K562 (cell line): ENCODE measurements around the gene JMJD1C. TPM values are rescaled to one million over a fixed set of nuclear protein-coding genes. Genes with fewer than 3 reads are reported as not detected.

ENCODE experiments used
- ATAC-seq: fragments of 200-7000 bp; cut with Tn5 transposase; 3 replicates; pipeline ENCODE4 v1.9.1; 2020; ENCODE audit warnings: moderate library complexity
- BruUV-seq: library from RNA; stranded (reverse); fragments of 400-500 nt; replicated peaks from 2 replicates; lab custom pipeline; 2021; lab: Mats Ljungman, UMichigan
- CTCF ChIA-PET: fragments of 300-600 bp; formaldehyde crosslinking; extraction: SDS; loops from one replicate; lab custom pipeline; 2021; ENCODE audit warnings: low intra/inter-chr PET ratio; lab: Yijun Ruan, JAX
- POLR2A ChIA-PET: fragments of 300-600, 350-650 bp; sonication (Branson Sonifier 250); formaldehyde crosslinking; extraction: SDS; loops from one replicate; lab custom pipeline; 2021; ENCODE audit warnings: antibody characterized with exemption, inconsistent platforms; lab: Yijun Ruan, JAX
- DNase-seq, 4 experiments: peaks; one replicate each; pipeline versions ENCODE4 v3.0.0 to v3.0.0-alpha.2; 2011 to 2018; ENCODE audit warnings: low spot score in 3 of 4, mixed read lengths in 3 of 4; ENCODE audit errors: extremely low read depth in 1 of 4
- FAIRE-seq: peaks from 2 replicates; lab custom pipeline; 2011; peaks lifted over from hg19 to GRCh38; lab: Jason Lieb, UNC
- H2AFZ ChIP-seq: 2 replicates; pipeline ENCODE4 v1.6.0; 2011; ENCODE audit warnings: low read depth, low read length, control low read depth, inconsistent platforms
- H3K27ac ChIP-seq: fragments of 200-600 bp; 3 replicates; pipeline ENCODE4 v1.8.0; 2011; ENCODE audit warnings: low read depth, mild to moderate bottlenecking, control low read depth, inconsistent platforms, low read length, moderate library complexity, mixed read lengths; ENCODE audit errors: extremely low read depth
- H3K27me3 ChIP-seq, 2 experiments: fragments of 300-600 bp in 1 of 2; 2 replicates in 1 of 2; 3 replicates in 1 of 2; pipeline versions ENCODE4 v1.6.0 to v1.8.0; 2011; ENCODE audit warnings: inconsistent platforms in 2 of 2, low read length in 2 of 2, mild to moderate bottlenecking in 1 of 2, mixed read lengths in 1 of 2, moderate library complexity in 1 of 2; ENCODE audit not compliant: control insufficient read depth in 2 of 2, insufficient read depth in 2 of 2
- H3K36me3 ChIP-seq: fragments of 300-600 bp; 3 replicates; pipeline ENCODE4 v1.8.0; 2011; ENCODE audit warnings: mild to moderate bottlenecking, low read length, inconsistent platforms; ENCODE audit not compliant: control insufficient read depth, insufficient read depth
- H3K4me1 ChIP-seq, 2 experiments: fragments of 200-600 bp in 1 of 2; replicated peaks in 1 of 2; 2 replicates in 1 of 2; 3 replicates in 1 of 2; pipeline versions ENCODE4 v1.5.1 to v1.8.0; 2011; ENCODE audit warnings: inconsistent platforms in 2 of 2, low read length in 2 of 2, mild to moderate bottlenecking in 1 of 2, mixed read lengths in 1 of 2, moderate library complexity in 1 of 2; ENCODE audit not compliant: control insufficient read depth in 2 of 2, insufficient read depth in 2 of 2
- H3K4me2 ChIP-seq: 2 replicates; pipeline ENCODE4 v1.6.1; 2011; ENCODE audit warnings: low read length, control low read depth, inconsistent platforms, mixed read lengths; ENCODE audit not compliant: insufficient read depth
- H3K4me3 ChIP-seq: fragments of 200-600 bp; sonication (generic), shearing (Covaris generic); 2 replicates; pipeline ENCODE4 v1.5.1; 2016; ENCODE audit warnings: control low read depth, inconsistent platforms
- H3K79me2 ChIP-seq: fragments of 200-600 bp; 3 replicates; pipeline ENCODE4 v1.8.0; 2011; ENCODE audit warnings: low read length, inconsistent platforms; ENCODE audit not compliant: control insufficient read depth, insufficient read depth
- H3K9ac ChIP-seq, 2 experiments: 2 replicates each; pipeline versions ENCODE4 v1.6.0 to v1.6.1; 2011; ENCODE audit warnings: low read depth in 2 of 2, low read length in 2 of 2, control low read depth in 1 of 2, inconsistent platforms in 1 of 2, mild to moderate bottlenecking in 1 of 2, mixed read lengths in 1 of 2; ENCODE audit not compliant: insufficient read depth in 1 of 2
- H3K9me1 ChIP-seq: one replicate; pipeline ENCODE4 v1.6.0; 2011; ENCODE audit warnings: inconsistent platforms, mild to moderate bottlenecking, low read length, moderate library complexity; ENCODE audit not compliant: control insufficient read depth, insufficient read depth
- H3K9me3 ChIP-seq: replicated peaks from 2 replicates; pipeline ENCODE4 v1.5.1; 2011; ENCODE audit warnings: low read depth, low read length, inconsistent platforms; ENCODE audit not compliant: control insufficient read depth, insufficient read depth
- H4K20me1 ChIP-seq: replicated peaks from 2 replicates; pipeline ENCODE4 v1.6.1; 2011; ENCODE audit warnings: low read length, inconsistent platforms, mixed read lengths; ENCODE audit not compliant: control insufficient read depth, insufficient read depth
- BRF1 ChIP-seq: IDR thresholded peaks from 3 replicates; pipeline ENCODE4 v1.6.1; 2011; ENCODE audit warnings: borderline replicate concordance, mild to moderate bottlenecking; ENCODE audit not compliant: insufficient read length; ENCODE audit errors: extremely low read depth
- BRF2 ChIP-seq: IDR thresholded peaks from 3 replicates; pipeline ENCODE4 v1.6.1; 2011; ENCODE audit warnings: borderline replicate concordance, mild to moderate bottlenecking; ENCODE audit not compliant: insufficient read length, insufficient read depth
- DEAF1 ChIP-seq: fragments of 450-650 bp; formaldehyde crosslinking; IDR thresholded peaks from 2 replicates; pipeline ENCODE4 v1.4.0; 2020; ENCODE audit warnings: mild to moderate bottlenecking, moderate library complexity
- ETS2 ChIP-seq: IDR thresholded peaks from 2 replicates; pipeline ENCODE4 v1.6.1; 2016; ENCODE audit warnings: borderline replicate concordance, missing genetic modification characterization, mild to moderate bottlenecking, moderate library complexity, missing compliant biosample characterization; ENCODE audit not compliant: poor library complexity, severe bottlenecking
- HDAC1 ChIP-seq, 2 experiments: fragments of 450-650 bp; IDR thresholded peaks; 2 replicates each; pipeline ENCODE4 v1.6.1; 2016 to 2017; ENCODE audit warnings: inconsistent platforms in 1 of 2, mild to moderate bottlenecking in 1 of 2, moderate library complexity in 1 of 2
- HMGN3 ChIP-seq: IDR thresholded peaks from 2 replicates; pipeline ENCODE4 v1.6.1; 2011; ENCODE audit warnings: borderline replicate concordance, low read depth, mild to moderate bottlenecking, mixed read lengths, low read length; ENCODE audit not compliant: insufficient read length; ENCODE audit errors: extremely low read depth
- KLF16 ChIP-seq: IDR thresholded peaks from 2 replicates; pipeline ENCODE4 v1.6.1; 2016; ENCODE audit warnings: antibody characterized with exemption
- PBX2 ChIP-seq, 2 experiments: IDR thresholded peaks in 1 of 2; conservative IDR thresholded peaks in 1 of 2; 2 replicates each; pipeline ENCODE4 v1.6.1; 2016; ENCODE audit warnings: low read depth in 2 of 2, mild to moderate bottlenecking in 1 of 2, missing compliant biosample characterization in 1 of 2, missing genetic modification characterization in 1 of 2, moderate library complexity in 1 of 2
- POLR2H ChIP-seq: IDR thresholded peaks from 2 replicates; pipeline ENCODE4 v1.6.1; 2016; ENCODE audit warnings: missing genetic modification characterization, low read depth, mild to moderate bottlenecking, control low read depth, missing compliant biosample characterization, moderate library complexity
- RAD21 ChIP-seq, 2 experiments: fragments of 250-450 bp in 1 of 2; fragments of 450-650 bp in 1 of 2; sonication (Bioruptor Pico) in 1 of 2; formaldehyde crosslinking in 1 of 2; IDR thresholded peaks in 1 of 2; conservative IDR thresholded peaks in 1 of 2; 2 replicates each; pipeline versions ENCODE4 v1.4.0 to v1.8.0; 2020 to 2022; ENCODE audit warnings: mild to moderate bottlenecking in 2 of 2, moderate library complexity in 1 of 2
- SRF ChIP-seq, 2 experiments: fragments of 250-450, 450-650 bp in 1 of 2; sonication (Bioruptor Pico) in 1 of 2; sonication (generic) in 1 of 2; formaldehyde crosslinking; IDR thresholded peaks; 2 replicates each; pipeline versions ENCODE4 v1.5.0 to v1.5.1; 2020 to 2022; ENCODE audit warnings: mild to moderate bottlenecking in 1 of 2, missing genetic modification reagents in 1 of 2
- ZNF79 ChIP-seq: fragments of 250-450 bp; sonication (Bioruptor Pico); IDR thresholded peaks from 2 replicates; pipeline ENCODE4 v1.4.0; 2020; ENCODE audit warnings: low read depth, mild to moderate bottlenecking, moderate library complexity
- ZZZ3 ChIP-seq: fragments of 450-650 bp; IDR thresholded peaks from 2 replicates; pipeline ENCODE4 v1.6.1; 2016; ENCODE audit warnings: antibody characterized with exemption, mild to moderate bottlenecking, moderate library complexity
- WGBS: fragments of 100-300 bp; shearing (Covaris generic); methylation state at CpG from one replicate; pipeline ENCODE4 v1.1.6; 2016; ENCODE audit warnings: low coverage, mixed read lengths; ENCODE audit not compliant: insufficient coverage; ENCODE audit errors: missing lambda C conversion rate; 5-methylcytosine and 5-hydroxymethylcytosine counted together
- in situ Hi-C: fragments of 300-500 bp; cut with MboI; formaldehyde crosslinking; loops from 4 replicates; pipeline ENCODE4 v1.15.0; 2018; ENCODE audit warnings: inconsistent platforms, mixed read lengths
- intact Hi-C: fragments of 100-400 bp; cut with micrococcal nuclease; formaldehyde crosslinking; loops from 2 replicates; pipeline ENCODE4 v1.14.2; 2022
- polyA plus RNA-seq, 8 experiments: library from polyadenylated mRNA; depleted of rRNA in 4 of 8; stranded (reverse) in 5 of 8; unstranded in 3 of 8; fragments of >200 nt; fragmentation: Nextera tagmentation in 2 of 8; fragmentation: Illumina TruSeq in 1 of 8; extraction: Ambion mirVana in 2 of 8; extraction: Trizol in 1 of 8; gene quantifications; 2 replicates each; pipeline versions ENCODE4 v1.2.1 to v1.2.3, GENCODE V29; 2011 to 2014; ENCODE audit warnings: inconsistent platforms in 1 of 8, missing spikeins in 1 of 8
- total RNA-seq, 7 experiments: library from RNA; depleted of rRNA in 6 of 7; stranded (reverse); fragments of >200 nt in 6 of 7; fragmentation: Illumina TruSeq in 2 of 7; extraction: Trizol in 2 of 7; gene quantifications; 2 replicates each; pipeline versions ENCODE4 v1.2.1 to v1.2.3, GENCODE V29; 2011 to 2021; ENCODE audit warnings: low replicate concordance in 1 of 7

JMJD1C gene
- total and polyA plus RNA-seq, 9 of the 15 experiments (the other 6 are each of a cell fraction or from before 2014, with no cell fraction given), result 25.3 to 68.0 (median 47.2) TPM

GRCh38 chr10:63217120-63217605 is 248.6 kb downstream of the JMJD1C start:
- WGBS, result 18% methylated on average over 3 of the region's 3 CpGs
- BruUV-seq, result no TSS peak
- no peak overlapping the region for H3K4me2 ChIP-seq
- no peak for TF ChIP-seq HDAC1 (IDR thresholded peaks at IDR 0.05)
- peak; percentile 65 for TF ChIP-seq DEAF1
- peak; percentile 87 to 90 for TF ChIP-seq RAD21 (CRISPR knock-in tag; conservative IDR thresholded peaks at IDR 0.05 in 1 of 2, IDR thresholded peaks at IDR 0.05 in 1 of 2)
- TF ChIP-seq PBX2 (CRISPR knock-in tag; IDR thresholded peaks at IDR 0.05; ENCODE audit: low read depth), result no peak
- TF ChIP-seq PBX2 (tag; conservative IDR thresholded peaks at IDR 0.05; ENCODE audit: low read depth), result no peak
- no peak for TF ChIP-seq BRF2
- TF ChIP-seq POLR2H (tag), result 0 out of 2 replicates have a peak, but pooled peaks have one; percentile 31
- TF ChIP-seq HMGN3, result no peak
- TF ChIP-seq ZNF79, result no peak
- peak; percentile 46; the same call in 1 of the 2 replicates for TF ChIP-seq ZZZ3
- TF ChIP-seq SRF (CRISPR knock-in tag; IDR thresholded peaks at IDR 0.05), result 0 out of 4 replicates have a peak, but pooled peaks of 1 of the 2 experiments have one; percentile 37
- TF ChIP-seq BRF1, result no peak
- TF ChIP-seq ETS2 (tag), result no peak
- 0 out of 2 replicates have a peak, but pooled peaks have one; percentile 21 for TF ChIP-seq KLF16

More at GRCh38 chr10:63217120-63217605, 248.6 kb downstream of the JMJD1C start:
- peaks cover 54% of the 10 kb centered on the region for H3K79me2 ChIP-seq
- H3K27me3 ChIP-seq, result no peaks in the 10 kb centered on the region
- no peak overlapping the region for H3K9ac ChIP-seq
- H3K27ac ChIP-seq, result no peak overlapping the region
- ATAC-seq, result peak; percentile 79
- H3K36me3 ChIP-seq, result peaks cover 38% of the 10 kb centered on the region
- ChIA-PET CTCF (interaction anchor here (0.5 to 1.8 kb wide), 4 partner anchors 15 to 593 kb away, joined by 3 to 17 read pairs (median 7); no protein-coding TSS in a partner anchor), POLR2A (interaction anchor here (0.6 to 1.3 kb wide), 2 partner anchors 11 to 501 kb away, joined by 3 to 4 read pairs; no protein-coding TSS in a partner anchor)
- peak in 2 of 4 experiments; percentile 39 to 61 for DNase-seq
- H3K9me1 ChIP-seq, result no peaks in the 10 kb centered on the region
- no peak overlapping the region for H2AFZ ChIP-seq
- intact Hi-C loops, result loop anchor here (1.0 to 10.0 kb wide), 5 partner anchors 52 to 503 kb away; partner anchors contain the start of gene JMJD1C
- no peak overlapping the region for H3K4me3 ChIP-seq
- peak; percentile 51 for FAIRE-seq
- no peaks in the 10 kb centered on the region for H3K4me1 ChIP-seq
- no peaks in the 10 kb centered on the region for H3K9me3 ChIP-seq
- no peaks in the 10 kb centered on the region for H4K20me1 ChIP-seq
- in situ Hi-C loops, result loop anchor here (25.0 kb wide), 1 partner anchor 420 kb away; no protein-coding TSS in a partner anchor
